MCF 10A (cell line): Measurements from ENCODE around the gene TBRG1. TPM values are rescaled to one million over a fixed set of nuclear protein-coding genes. Genes with fewer than 3 reads are reported as not detected.
A peak's percentile ranks its signal among the peaks of the same experiment; 100 is the strongest.

Experiments
- BruUV-seq: library from RNA; stranded (reverse); fragments of 400-500 nt; replicated peaks from 2 replicates; lab custom pipeline; 2021; lab: Mats Ljungman, UMichigan
- CTCF ChIA-PET: fragments of 300-600 bp; sonication (Branson Sonifier 250); formaldehyde crosslinking; extraction: SDS; loops from one replicate; lab custom pipeline; 2021; ENCODE audit warnings: antibody characterized with exemption, inconsistent platforms; lab: Yijun Ruan, JAX
- POLR2A ChIA-PET: fragments of 300-600, 350-650 bp; sonication (Branson Sonifier 250); formaldehyde crosslinking; extraction: SDS; loops from one replicate; lab custom pipeline; 2020; ENCODE audit warnings: antibody characterized with exemption, inconsistent platforms; lab: Yijun Ruan, JAX
- DNase-seq: peaks from one replicate; pipeline ENCODE4 v3.0.0-alpha.2; 2018; ENCODE audit not compliant: unreplicated experiment
- H3K27ac Mint-ChIP-seq: one replicate; pipeline ENCODE4 v1.8.0; 2022; ENCODE audit warnings: mild to moderate bottlenecking, low read depth, mixed read lengths; ENCODE audit not compliant: unreplicated experiment
- H3K27me3 Mint-ChIP-seq: one replicate; pipeline ENCODE4 v1.8.0; 2022; ENCODE audit warnings: mixed read lengths; ENCODE audit not compliant: insufficient read depth, unreplicated experiment
- H3K36me3 Mint-ChIP-seq: one replicate; pipeline ENCODE4 v1.8.0; 2022; ENCODE audit warnings: mild to moderate bottlenecking, moderate library complexity, mixed read lengths; ENCODE audit not compliant: insufficient read depth, unreplicated experiment
- H3K4me1 Mint-ChIP-seq: one replicate; pipeline ENCODE4 v1.8.0; 2022; ENCODE audit warnings: mixed read lengths; ENCODE audit not compliant: insufficient read depth, unreplicated experiment
- H3K4me3 Mint-ChIP-seq: one replicate; pipeline ENCODE4 v1.8.0; 2022; ENCODE audit warnings: mild to moderate bottlenecking, moderate library complexity, mixed read lengths; ENCODE audit not compliant: unreplicated experiment
- H3K9me3 Mint-ChIP-seq: one replicate; pipeline ENCODE4 v1.8.0; 2022; ENCODE audit warnings: mixed read lengths; ENCODE audit not compliant: unreplicated experiment
- intact Hi-C: fragments of 100-400 bp; cut with micrococcal nuclease; formaldehyde crosslinking; loops from 2 replicates; pipeline ENCODE4 v1.14.1; 2022
- total RNA-seq: library from RNA; stranded (reverse); gene quantifications from 2 replicates; pipeline ENCODE4 v1.2.3, GENCODE V29; 2022
- TF ChIP-seq, protein P1 (sequence below): fragments of 200-600 bp; IDR thresholded peaks from one replicate; pipeline ENCODE4 v1.8.0; 2022; ENCODE audit warnings: antibody characterized with exemption, mild to moderate bottlenecking; ENCODE audit not compliant: unreplicated experiment

TBRG1 gene
- total RNA-seq, 1 experiment from 2014 or later, result 54.0 TPM

- peaks cover 2% of the 10 kb centered on the region for H3K9me3 Mint-ChIP-seq
- BruUV-seq, result TSS peak; percentile 91
- no peaks in the 10 kb centered on the region for H3K27me3 Mint-ChIP-seq
- no peak overlapping the region for H3K27ac Mint-ChIP-seq
- H3K4me3 Mint-ChIP-seq, result no peak overlapping the region
- H3K4me1 Mint-ChIP-seq, result no peaks in the 10 kb centered on the region
- ChIA-PET POLR2A (interaction anchor here (0.7 kb wide), 1 partner anchor 26 kb away, joined by 3 read pairs; no protein-coding TSS in a partner anchor), CTCF (interaction anchor here (2.1 to 6.1 kb wide), 2 partner anchors 8 to 11 kb away, joined by 4 to 44 read pairs; no protein-coding TSS in a partner anchor)
- peaks cover 66% of the 10 kb centered on the region for H3K36me3 Mint-ChIP-seq
- TF ChIP-seq, protein P1, sequence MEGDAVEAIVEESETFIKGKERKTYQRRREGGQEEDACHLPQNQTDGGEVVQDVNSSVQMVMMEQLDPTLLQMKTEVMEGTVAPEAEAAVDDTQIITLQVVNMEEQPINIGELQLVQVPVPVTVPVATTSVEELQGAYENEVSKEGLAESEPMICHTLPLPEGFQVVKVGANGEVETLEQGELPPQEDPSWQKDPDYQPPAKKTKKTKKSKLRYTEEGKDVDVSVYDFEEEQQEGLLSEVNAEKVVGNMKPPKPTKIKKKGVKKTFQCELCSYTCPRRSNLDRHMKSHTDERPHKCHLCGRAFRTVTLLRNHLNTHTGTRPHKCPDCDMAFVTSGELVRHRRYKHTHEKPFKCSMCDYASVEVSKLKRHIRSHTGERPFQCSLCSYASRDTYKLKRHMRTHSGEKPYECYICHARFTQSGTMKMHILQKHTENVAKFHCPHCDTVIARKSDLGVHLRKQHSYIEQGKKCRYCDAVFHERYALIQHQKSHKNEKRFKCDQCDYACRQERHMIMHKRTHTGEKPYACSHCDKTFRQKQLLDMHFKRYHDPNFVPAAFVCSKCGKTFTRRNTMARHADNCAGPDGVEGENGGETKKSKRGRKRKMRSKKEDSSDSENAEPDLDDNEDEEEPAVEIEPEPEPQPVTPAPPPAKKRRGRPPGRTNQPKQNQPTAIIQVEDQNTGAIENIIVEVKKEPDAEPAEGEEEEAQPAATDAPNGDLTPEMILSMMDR, result no peak
- intact Hi-C loops, result no loop called here
- DNase-seq, result no peak
Observed at GRCh38 chr11:124635932-124636331, 13.3 kb downstream of the TBRG1 start.

- ChIA-PET CTCF (interaction anchor here (0.5 to 2.8 kb wide), 9 partner anchors 15 to 1160 kb away, joined by 3 to 14 read pairs (median 3); no protein-coding TSS in a partner anchor), POLR2A (interaction anchor here (0.6 kb wide), 1 partner anchor 17 kb away, joined by 3 read pairs; no protein-coding TSS in a partner anchor)
- H3K27me3 Mint-ChIP-seq, result no peaks in the 10 kb centered on the region
- peaks cover 7% of the 10 kb centered on the region for H3K9me3 Mint-ChIP-seq
- no peak overlapping the region for H3K4me3 Mint-ChIP-seq
- H3K36me3 Mint-ChIP-seq, result peaks cover 40% of the 10 kb centered on the region
- H3K27ac Mint-ChIP-seq, result no peak overlapping the region
- H3K4me1 Mint-ChIP-seq, result peaks cover 6% of the 10 kb centered on the region
- no peak for DNase-seq
- TF ChIP-seq, protein P1, result no peak
- intact Hi-C loops, result no loop called here
- BruUV-seq, result no TSS peak
Observed at GRCh38 chr11:124638500-124638899, 15.8 kb downstream of the TBRG1 start.

GRCh38 chr11:124639186-124639585 lies 16.5 kb downstream of the TBRG1 start:
- ChIA-PET POLR2A (interaction anchor here (0.7 to 2.0 kb wide), 2 partner anchors 14 to 29 kb away, joined by 3 to 6 read pairs; no protein-coding TSS in a partner anchor), CTCF (interaction anchor here (0.5 to 2.8 kb wide), 9 partner anchors 9 to 1160 kb away, joined by 3 to 14 read pairs (median 3); partner anchors contain the start of gene OR6T1)
- DNase-seq, result no peak
- peaks cover 36% of the 10 kb centered on the region for H3K36me3 Mint-ChIP-seq
- no peak overlapping the region for H3K4me3 Mint-ChIP-seq
- H3K27me3 Mint-ChIP-seq, result no peaks in the 10 kb centered on the region
- BruUV-seq, result no TSS peak
- TF ChIP-seq, protein P1, result no peak
- H3K27ac Mint-ChIP-seq, result no peak overlapping the region
- peaks cover 9% of the 10 kb centered on the region for H3K4me1 Mint-ChIP-seq
- intact Hi-C loops, result no loop called here
- peaks cover 7% of the 10 kb centered on the region for H3K9me3 Mint-ChIP-seq

DNA sequence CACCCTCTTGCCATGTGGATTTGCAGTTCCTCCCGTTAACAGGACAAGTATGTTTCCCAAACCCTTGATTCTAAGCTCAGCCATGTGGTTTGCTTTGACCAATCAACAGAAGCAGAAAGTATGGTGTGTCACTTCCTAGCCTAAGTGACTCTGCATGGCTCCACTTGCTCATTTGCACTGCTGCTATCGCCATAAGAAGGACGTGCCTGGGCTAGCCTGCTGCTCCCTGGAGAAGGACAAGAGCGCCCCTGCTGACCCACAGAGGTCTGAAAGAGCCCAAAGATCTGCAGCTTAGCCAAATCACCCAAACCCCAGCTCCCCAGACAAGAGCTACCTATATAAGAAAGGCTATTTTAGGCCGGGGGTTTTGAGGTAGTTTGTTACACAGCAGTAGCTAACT lies 18.0 kb downstream of the TBRG1 start:
- POLR2A ChIA-PET, result interaction anchor here (1.0 to 2.0 kb wide), 3 partner anchors 10 to 16 kb away, joined by 3 to 6 read pairs (median 3); no protein-coding TSS in a partner anchor
- BruUV-seq, result no TSS peak
- TF ChIP-seq, protein P1, result no peak
- peak overlapping the region; percentile 31 for H3K27ac Mint-ChIP-seq
- H3K27me3 Mint-ChIP-seq, result no peaks in the 10 kb centered on the region
- peaks cover 7% of the 10 kb centered on the region for H3K9me3 Mint-ChIP-seq
- CTCF ChIA-PET, result interaction anchor here (1.0 to 5.9 kb wide), 8 partner anchors 9 to 236 kb away, joined by 3 to 66 read pairs (median 5); partner anchors contain the start of gene TBRG1
- peaks cover 29% of the 10 kb centered on the region for H3K36me3 Mint-ChIP-seq
- peaks cover 15% of the 10 kb centered on the region for H3K4me1 Mint-ChIP-seq
- intact Hi-C loops, result no loop called here
- DNase-seq, result no peak
- no peak overlapping the region for H3K4me3 Mint-ChIP-seq
